HG03045 (cell line): ENCODE data around the gene ZNF283.
"Not testable (repeated sequence)": the region's sequence is repeated elsewhere in the genome, so short reads cannot be mapped to it uniquely, and the experiment has no call there.

Source experiments
- ATAC-seq: cut with Tn5 transposase; IDR thresholded peaks from one replicate; pipeline ENCODE4 v1.9.1; 2021; ENCODE audit warnings: mild to moderate bottlenecking, moderate library complexity; ENCODE audit not compliant: unreplicated experiment

ZNF283 gene

DNA sequence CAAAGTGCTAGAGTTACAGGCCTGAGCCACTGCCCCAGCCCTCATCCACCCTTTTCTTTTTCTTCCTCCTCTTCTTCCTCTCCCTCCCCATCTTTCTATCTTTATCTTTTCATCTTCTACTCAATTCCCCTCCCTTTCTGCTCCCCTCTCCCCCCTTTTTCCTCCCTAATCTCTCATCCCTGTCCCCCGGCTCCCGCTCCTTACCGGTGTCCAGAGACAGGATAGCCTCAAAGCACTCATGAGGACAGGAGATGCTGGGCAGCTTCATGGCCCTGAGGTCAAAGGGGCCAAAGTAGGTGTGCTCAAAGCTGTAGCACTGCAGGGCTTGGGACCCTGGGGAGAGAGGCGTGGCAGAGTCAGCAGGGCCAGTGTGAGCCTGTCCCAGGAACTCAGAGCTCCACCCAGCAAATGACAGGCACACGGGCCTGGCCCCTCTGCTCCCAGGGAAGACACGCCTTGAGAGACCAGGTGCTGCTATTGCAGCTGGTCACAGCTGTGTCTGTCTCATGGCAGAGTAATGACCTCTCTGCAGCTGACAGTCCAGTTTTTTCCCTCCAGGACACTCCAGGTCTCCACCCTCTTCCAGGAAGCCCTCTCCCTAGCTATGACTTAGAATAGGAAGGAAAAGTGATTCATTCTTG, 27.5 kb upstream of the ZNF283 start:
- no peak for ATAC-seq

DNA sequence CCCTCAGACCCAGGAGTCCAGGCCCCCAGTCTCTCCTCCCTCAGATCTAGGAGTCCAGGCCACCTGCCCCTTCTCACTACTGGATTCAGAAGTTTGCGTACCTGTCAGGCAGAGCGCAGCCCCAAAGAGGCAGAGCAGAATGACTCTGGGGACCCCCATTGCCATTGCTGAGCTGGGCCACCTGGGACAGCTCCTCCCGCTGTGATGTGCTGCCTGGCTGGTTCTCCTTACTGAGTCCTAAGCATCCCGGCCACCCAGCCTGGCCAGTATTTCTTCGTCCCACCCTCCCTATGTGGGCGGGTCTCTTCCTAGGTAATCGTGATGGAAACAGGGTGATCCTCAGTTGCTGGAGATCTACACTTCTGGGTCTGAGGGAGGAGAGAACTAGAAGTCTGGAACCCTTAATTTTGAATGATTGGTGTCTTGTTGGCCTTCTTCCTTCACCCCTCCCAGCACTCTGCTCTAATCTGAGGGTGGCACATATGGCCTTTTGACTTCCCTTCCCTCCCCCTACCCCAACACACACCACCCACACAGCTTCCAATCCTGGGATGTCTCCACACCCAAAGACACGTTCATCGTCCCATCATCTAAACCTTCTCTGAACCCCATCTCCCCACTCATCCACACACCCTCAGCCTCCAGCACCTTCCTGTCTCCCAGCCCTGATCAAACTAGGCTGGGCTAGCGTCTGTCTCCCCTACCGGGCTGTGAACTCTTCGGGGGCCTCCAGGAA, 24.7 kb upstream of the ZNF283 start, which contains the start of gene LYPD5:
TSS of gene LYPD5 (minus strand) at position 232 of the 736 bp plus-strand sequence. CDS start at position 165, 67 bp downstream.
- ATAC-seq: no peak

DNA sequence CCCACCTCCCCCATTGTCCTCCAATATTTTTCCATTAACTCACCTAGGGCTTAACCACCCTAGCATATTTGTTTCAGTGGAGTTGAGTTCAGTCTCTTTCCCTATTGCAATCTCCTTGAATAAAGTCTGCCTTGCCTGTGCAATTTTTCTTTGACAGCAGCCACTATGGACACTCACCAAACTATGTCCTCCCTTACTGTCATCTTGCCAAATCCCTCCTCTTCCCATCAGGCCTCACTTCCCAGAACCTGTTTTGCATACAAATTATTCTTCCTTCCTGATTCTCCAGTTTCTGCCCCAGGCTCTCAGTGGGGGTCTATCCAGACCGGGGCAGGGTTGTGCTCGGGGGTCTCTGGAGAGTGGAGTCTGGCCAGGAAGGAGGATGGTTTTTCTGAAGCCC, 22.7 kb upstream of the ZNF283 start:
- ATAC-seq: no peak

DNA sequence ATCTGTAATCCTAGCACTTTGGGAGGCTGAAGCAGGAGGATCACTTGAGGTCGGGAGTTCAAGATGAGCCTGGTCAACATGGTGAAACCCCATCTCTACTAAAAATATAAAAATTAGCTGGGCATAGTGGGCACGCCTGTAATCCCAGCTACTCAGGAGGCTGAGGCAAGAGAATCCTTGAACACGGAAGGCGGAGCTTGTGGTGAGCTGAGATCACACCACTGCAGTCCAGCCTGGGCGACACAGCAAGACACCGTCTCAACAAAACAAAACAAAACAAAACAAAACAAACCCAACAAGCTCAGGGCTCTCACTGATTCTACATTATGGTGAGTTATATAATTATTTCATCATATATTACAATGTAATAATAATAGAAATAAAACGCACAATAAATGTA, 20.7 kb upstream of the ZNF283 start:
- ATAC-seq: not testable (repeated sequence)

DNA sequence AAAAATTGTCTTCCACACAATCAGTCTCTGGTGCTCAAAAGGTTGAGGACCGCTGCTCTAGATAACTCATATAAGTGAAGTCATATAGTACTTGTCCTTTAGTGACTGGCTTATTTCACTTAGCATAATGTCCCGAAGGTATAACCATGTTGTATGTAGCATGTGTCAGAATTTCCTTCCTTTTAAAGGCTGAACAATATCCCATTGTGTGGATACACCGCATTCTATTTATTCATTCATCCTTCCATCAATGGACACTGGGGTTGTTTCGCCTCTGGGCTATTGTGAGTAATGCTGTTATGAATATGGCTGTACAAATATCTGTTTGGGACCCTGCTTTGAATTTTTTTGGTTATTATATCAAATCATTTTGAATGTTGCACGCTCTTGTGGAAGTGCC, 20.3 kb upstream of the ZNF283 start:
- no peak for ATAC-seq

DNA sequence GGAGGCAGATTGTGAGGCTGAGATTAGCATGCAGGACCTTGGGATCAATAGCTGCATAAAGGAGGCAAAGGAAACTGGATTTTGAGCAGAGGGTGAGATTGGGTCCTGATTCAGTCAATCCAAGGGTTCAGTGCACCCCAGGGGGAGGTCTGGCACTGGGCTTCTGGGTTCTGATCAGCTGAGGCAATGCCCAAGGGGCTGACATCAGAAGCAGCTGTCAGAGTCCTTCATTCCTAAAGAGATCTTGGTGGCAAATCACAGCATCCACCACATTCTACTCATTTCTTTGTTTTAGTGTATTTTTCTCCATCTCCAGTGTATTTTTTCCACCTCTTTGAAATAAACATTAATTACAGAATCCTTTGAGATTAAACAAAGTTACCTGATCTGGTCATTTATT, 19.5 kb upstream of the ZNF283 start:
- no peak for ATAC-seq

DNA sequence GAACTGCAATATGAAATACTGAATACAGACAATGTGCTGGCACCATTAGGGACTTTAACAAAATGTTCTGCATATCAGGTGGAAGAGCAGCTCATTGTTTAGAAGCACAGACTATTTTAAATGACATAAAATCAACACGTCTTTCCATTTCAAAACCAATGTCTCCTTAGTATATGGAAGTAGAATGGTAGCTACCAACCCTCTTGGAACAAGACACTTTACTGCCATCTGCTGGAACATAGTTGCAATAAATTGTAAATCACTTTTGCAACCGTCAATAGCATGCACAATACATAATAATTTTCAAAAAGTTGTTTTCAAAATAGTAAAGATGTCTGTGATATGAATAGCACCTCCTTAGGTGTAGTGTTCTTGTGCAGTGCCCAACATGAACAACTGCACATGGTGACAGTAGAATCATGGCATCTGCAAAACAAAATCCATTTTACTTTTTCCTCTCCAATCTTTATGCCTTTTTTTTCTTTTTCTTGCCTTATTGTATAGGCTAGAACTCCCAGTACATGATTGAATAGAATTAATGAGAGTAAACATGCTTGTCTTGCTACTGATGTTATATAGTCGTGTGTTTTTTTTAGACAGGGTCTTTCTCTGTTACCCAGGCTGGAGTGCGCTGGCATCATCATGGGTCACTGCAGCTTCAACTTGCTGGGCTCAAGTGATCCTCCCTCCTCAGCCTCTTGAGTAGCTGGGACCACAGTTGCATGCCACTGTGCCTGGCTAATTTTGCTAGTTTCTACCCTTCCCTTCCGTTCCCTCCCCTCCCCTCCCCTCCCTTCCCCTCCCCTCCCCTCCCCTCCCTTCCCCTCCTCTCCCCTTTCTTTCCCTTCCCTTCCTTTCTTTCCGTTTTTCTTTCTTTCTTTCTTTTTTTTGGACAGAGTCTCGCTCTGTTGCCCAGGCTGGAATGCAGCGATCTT, 17.1 kb upstream of the ZNF283 start:
- ATAC-seq: no peak

DNA sequence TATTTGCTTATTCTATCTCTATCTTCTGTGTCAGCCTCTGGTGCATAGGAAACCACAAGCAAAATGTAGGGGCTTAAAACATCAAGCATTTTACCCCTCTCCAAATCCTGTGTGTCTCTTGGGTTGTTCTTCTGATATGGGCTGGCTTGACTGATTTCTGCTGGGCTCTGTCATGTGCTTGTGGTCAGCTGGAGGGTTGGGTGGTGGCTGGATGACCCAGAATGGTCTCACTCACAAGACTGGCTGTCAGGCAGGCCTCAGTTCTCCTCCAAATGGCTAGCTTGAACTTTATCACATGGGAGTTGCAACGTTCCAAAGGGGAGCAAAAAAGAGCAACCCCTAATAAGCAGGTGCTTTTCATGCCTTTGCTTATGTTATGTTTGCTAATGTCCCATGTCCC, 15.3 kb upstream of the ZNF283 start:
- no peak for ATAC-seq

DNA sequence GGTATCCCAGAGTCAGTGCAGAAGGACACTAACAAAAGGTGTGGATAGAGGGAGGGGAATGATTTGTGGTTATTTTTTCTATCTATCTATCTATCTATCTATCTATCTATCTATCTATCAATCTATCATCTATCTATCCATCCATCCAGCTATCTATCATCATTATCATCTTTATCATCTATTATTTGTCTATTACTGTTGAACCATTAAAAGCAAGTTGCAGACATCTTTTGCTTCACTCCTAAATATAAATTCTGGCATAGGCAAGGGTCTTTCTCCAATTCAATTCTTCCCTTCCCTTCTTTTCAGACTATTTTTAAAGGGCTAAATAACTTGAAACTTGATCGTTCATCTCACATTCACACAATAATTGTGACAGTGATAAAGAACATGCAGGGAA, 14.9 kb upstream of the ZNF283 start:
- ATAC-seq: no peak

DNA sequence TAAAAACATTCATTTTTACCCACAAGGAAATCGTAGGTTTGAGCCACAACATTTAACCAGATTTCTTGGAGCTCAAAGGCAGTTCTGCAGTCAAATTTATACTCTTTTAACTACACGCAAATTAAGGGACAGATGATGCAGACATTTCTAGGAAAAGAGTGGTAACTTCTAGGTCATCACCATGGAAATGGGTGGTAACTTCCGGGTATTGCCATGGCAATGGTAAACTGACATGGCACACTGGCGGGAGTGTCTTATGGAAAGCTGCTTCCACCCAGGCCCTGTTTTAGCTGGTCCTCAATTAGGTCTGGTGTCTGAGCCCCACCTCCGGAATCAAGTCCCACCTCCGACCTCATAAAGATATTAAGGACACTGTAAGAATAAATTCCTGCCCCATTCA, 14.4 kb upstream of the ZNF283 start:
- no peak for ATAC-seq

DNA sequence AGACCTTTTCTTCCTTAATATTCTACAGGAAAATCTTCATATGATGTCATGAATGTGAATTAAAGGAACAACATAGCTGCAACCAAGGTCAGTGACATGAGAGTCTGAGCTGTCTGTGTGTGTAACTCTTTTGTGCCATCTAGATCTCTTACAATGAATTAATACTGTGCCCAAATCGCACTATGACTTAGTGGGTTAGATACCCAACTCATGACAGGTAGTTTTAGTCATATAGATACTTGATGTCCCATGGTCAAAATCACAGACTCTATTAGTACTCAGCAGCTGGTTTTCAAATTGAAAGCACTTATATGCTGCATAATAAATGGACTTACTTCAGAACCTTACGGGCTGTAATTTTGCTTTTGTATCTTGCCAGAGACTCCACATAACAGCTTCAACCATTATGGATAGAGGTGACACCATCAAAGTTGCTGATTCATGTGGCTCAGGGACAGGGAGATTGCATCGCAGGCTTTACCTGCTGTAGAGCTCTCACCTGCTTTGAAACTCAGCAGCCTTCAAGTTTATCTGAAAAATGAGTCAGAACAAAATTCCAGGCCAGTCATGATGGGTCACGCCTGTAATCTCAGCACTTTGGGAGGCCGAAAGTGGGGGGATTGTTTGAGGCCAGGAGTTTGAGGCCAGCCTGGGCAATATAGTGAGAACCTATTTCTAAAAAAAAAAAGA, 12.3 kb upstream of the ZNF283 start:
- no peak for ATAC-seq

DNA sequence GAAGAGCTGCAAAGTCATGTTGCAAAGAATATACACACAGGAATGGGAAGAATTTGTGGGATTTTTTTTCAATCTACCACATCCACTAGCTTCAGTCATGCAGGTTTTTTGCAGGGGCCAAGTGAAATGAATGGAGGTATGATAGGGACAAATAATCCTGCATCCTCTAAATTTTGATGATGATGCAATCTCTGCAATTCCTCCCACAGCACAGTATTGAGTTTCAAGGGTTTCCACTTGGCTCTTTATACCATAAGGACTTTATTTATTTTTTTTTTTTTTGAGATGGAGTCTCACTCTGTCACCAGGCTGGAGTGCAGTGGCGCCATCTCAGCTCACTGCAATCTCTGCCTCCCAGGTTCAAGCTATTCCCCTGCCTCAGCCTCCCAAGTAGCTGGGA, 9.7 kb upstream of the ZNF283 start:
- ATAC-seq: not testable (repeated sequence)

DNA sequence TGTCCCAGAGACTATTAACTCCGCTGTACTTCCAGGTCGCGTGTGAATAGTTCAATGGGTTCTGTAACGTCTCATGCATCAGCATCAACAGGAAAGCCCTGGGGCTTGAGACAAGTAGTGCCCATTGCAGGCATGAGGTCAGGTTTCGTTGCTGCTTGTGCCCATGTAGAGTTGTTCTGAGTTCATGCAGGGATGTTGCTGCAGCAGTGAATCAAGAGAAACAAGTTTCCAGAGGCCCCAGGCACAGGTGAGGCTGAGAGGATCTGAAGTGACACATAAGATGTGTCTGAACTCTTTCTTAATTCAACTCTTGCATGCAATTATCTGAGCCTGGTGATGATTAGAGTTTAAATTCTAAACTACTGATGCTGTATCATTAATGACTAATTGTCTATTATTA, 8.6 kb upstream of the ZNF283 start:
- no peak for ATAC-seq

DNA sequence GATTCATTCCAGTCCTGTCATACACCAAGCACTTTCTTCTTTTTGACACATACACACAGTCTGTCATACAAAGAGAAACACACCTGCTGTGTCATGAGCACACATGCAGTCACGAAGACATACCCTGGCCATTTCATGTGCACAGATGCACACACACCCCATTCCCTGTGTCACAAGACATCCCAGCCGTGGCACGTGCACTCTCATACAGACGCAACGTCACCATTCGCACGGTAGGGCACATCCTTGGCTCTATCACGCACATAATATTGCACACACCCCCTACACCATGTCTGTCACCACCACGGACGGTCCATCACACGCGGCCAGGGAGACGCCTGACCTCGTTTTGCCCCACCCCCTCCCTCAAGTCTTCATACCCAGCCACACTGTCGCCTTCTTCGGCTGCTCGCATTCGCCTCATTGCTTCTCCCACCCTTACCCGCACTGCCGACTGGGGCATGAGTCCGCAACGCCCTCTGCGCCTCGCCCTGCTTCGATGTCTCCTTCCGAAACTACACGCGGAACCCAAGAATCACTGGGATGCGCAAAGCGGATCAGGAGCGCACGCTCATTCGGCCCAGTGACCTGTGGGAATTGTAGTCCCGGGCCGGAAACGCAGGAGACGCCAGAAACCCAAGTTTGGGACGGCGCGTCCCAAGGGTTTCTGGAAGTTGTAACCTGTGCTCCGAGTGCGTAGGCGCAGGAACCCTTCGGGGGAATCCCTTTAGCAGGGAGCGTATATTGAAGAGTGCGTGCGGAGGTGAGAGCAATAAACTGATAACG, 6.8 kb upstream of the ZNF283 start:
- ATAC-seq: no peak

DNA sequence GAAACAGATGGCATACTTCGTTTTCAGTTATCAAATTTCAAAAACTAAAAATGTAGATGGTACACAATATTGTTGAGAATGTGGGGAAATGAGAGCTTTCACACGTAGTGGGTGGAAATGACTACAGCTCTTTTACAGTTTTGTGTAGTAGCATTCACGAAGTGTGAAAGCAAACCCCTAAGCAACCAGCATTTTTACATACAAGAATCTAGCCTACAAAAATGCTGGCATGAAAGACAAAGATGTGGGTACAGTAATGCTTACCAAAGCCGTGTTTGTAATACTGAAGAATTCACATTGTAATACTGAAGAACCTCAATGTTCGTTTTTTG, 6.3 kb upstream of the ZNF283 start:
- no peak for ATAC-seq

DNA sequence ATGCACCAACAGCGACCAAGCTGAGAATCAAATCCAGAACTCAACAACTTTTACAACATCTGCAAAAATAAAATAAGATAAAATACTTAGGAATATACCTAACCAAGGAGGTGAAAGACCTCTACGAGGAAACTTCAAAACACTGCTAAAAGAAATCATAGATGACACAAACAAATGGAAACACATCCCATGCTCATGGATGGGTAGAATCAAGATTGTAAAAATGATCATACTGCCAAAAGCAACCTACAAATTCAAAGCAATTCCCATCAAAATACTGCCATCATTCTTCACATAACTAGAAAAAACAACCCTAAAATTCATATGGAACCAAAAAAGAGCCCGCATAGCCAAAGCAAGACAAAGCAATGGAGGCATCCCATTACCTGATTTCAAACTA, 3.3 kb upstream of the ZNF283 start:
- ATAC-seq: not testable (repeated sequence)

DNA sequence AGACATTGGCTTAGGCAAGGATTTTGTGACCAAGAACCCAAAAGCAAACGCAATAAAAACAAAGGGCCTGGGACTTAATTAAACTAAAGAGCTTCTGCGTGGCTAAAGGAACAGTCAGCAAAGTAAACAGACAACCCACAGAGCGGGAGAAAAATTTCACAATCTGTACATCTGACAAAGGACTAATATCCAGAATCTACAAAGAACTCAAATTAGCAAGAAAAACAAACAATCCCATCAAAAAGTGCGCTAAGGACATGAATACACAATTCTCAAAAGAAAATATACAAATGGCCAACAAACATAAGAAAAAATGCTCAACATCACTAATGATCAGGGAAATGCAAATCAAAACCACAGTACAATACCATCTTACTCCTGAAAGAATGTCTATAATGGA, 2.5 kb upstream of the ZNF283 start:
- ATAC-seq: not testable (repeated sequence)

DNA sequence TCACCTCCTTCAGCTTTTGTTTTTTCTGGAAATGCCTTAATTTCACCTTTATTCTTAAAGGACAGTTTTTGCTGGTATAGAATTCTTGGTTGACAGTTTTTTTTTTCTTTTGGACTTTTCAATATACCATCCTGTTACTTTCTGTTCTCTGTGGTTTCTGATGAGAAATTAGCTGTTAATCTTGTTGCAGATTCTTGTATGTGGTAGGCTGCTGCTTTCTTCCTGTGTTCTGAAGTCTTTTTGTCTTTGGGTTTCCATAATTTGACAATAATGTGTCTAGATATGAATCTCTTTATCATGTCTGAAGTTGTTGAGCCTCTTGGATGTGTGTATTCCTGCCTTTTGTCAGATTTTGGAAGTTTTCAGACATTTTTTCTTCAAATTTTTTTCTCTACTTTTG, 12.0 kb downstream of the ZNF283 start:
- no peak for ATAC-seq

DNA sequence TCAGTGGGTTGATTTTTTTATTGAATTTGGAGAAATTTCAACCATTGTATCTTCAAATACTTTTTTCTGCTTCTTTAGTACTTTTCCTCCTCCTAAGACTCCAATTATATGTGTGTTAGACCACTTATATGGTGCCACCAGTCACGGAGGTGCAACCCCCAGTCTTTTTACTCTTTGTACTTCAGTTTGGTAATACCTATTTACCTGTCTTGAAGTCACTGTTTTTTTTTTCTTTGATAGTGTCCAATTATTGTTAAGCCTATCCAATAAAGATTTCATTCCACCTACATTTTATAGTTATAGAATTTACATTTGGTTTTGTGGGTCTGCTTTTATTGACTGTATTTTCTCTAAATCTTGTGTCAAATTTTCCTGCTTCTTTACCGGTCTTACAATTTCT, 14.9 kb downstream of the ZNF283 start:
- no peak for ATAC-seq

DNA sequence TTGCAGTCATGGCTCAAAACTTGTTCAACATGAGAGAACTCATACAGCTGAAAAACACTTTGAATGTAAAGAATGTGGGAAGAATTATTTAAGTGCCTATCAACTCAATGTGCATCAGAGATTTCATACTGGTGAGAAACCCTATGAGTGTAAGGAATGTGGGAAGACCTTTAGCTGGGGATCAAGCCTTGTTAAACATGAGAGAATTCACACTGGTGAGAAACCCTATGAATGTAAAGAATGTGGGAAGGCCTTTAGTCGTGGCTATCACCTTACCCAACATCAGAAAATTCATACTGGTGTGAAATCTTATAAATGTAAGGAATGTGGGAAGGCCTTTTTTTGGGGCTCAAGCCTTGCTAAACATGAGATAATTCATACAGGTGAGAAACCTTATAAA, 20.1 kb downstream of the ZNF283 start:
- no peak for ATAC-seq
